HG03442 (cell line): ENCODE measurements around the gene MUC6.

Source experiments
- ATAC-seq: cut with Tn5 transposase; IDR thresholded peaks from one replicate; pipeline ENCODE4 v1.9.1; 2021; ENCODE audit warnings: mild to moderate bottlenecking, moderate library complexity; ENCODE audit not compliant: unreplicated experiment

Gene MUC6, protein sequence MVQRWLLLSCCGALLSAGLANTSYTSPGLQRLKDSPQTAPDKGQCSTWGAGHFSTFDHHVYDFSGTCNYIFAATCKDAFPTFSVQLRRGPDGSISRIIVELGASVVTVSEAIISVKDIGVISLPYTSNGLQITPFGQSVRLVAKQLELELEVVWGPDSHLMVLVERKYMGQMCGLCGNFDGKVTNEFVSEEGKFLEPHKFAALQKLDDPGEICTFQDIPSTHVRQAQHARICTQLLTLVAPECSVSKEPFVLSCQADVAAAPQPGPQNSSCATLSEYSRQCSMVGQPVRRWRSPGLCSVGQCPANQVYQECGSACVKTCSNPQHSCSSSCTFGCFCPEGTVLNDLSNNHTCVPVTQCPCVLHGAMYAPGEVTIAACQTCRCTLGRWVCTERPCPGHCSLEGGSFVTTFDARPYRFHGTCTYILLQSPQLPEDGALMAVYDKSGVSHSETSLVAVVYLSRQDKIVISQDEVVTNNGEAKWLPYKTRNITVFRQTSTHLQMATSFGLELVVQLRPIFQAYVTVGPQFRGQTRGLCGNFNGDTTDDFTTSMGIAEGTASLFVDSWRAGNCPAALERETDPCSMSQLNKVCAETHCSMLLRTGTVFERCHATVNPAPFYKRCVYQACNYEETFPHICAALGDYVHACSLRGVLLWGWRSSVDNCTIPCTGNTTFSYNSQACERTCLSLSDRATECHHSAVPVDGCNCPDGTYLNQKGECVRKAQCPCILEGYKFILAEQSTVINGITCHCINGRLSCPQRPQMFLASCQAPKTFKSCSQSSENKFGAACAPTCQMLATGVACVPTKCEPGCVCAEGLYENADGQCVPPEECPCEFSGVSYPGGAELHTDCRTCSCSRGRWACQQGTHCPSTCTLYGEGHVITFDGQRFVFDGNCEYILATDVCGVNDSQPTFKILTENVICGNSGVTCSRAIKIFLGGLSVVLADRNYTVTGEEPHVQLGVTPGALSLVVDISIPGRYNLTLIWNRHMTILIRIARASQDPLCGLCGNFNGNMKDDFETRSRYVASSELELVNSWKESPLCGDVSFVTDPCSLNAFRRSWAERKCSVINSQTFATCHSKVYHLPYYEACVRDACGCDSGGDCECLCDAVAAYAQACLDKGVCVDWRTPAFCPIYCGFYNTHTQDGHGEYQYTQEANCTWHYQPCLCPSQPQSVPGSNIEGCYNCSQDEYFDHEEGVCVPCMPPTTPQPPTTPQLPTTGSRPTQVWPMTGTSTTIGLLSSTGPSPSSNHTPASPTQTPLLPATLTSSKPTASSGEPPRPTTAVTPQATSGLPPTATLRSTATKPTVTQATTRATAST (N-terminal part only)

DNA sequence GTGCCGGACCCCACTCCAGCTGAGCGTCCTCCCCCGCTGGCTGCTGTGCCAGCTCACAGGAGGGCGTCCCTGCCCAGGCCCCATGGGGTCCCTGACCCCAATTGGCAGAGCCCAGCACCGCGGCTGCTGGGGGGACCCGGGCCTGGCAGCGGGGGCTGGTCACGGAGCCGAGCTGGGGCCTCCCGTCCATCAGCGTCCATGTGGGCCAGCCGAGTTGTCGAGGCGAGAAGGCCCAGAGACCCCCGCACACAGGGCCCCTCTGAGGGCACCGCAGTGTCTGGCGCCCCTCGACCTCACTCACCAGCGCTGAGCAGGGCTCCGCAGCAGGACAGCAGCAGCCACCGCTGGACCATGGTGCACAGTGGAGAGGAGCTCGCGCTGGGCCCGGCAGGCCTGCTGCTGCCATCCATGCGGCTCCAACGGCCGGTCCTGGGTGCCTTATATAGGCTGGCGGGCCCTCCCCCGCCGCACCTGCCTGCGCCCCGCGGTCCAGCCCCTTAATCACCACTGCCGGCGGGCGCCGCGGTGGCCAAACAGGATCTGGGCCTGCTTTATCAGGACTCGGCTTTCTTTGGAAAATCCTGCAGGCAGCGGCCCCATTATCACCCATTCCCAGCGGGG is at the start of gene MUC6:
Gene MUC6, minus strand, starts transcription at position 416 of the 621 bp plus-strand sequence. Its CDS starts 63 bp downstream, at position 353.
- no peak for ATAC-seq

DNA sequence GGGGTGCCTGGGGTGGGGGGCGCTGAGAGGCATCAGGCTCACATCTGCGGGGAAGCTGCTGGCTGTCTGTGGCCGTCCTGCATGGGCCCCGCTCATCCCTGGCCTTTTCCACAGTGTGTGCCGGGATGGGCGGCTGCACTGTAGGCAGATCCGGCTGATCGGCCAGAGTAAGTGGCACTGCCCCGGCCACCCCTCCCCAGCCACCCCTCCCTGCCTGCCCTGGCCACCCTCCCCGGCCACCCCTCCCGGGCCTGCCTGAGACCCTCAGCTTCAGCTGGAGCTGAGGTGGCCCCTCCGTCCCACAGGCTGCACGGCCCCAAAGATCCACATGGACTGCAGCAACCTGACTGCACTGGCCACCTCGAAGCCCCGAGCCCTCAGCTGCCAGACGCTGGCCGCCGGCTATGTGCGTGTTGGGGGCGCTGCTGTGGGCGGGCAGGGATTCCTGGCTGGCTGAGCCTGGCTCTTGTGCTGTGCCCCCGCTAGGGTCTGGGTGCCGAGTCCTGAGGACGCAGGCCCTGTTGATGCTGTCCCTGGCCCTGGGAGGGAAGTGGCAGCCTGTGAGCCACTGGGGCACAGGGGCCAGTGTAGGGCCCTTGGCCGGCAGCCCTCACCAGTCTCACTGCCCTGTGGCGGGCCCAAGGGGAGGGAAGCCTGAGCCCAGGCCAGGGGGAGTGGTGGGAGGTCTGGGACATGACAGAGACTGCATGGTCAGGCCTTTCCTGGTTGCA is 49.1 kb upstream of the MUC6 start:
- ATAC-seq = no peak

DNA sequence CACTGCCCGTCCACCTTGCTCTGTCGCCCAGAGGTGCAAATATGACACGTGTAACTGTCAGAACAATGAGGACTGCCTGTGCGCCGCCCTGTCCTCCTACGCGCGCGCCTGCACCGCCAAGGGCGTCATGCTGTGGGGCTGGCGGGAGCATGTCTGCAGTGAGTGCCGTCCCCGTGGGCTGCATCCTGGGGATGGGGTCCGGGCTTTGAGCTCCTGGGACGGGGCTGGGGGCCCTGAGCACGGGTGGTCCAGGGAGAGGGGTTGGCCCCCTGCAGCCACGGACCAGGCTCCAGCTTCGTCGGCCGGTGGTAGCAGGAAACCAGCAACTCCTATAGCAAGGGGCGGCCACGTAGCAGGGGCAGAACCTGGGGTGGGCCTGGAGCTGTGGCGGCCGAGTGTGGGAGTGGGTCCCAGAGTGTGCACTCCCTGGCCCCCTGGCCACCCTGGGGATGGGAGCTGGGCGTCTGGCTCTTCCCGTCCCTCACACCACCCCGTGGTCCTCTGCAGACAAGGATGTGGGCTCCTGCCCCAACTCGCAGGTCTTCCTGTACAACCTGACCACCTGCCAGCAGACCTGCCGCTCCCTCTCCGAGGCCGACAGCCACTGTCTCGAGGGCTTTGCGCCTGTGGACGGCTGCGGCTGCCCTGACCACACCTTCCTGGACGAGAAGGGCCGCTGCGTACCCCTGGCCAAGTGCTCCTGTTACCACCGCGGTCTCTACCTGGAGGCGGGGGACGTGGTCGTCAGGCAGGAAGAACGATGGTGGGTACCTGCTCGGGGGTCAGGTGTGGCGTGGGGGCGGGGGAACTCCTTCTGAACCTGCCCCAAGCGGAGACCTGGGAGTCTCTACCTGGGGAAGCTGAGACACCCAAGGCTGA is 48.3 kb upstream of the MUC6 start:
- ATAC-seq = no peak

DNA sequence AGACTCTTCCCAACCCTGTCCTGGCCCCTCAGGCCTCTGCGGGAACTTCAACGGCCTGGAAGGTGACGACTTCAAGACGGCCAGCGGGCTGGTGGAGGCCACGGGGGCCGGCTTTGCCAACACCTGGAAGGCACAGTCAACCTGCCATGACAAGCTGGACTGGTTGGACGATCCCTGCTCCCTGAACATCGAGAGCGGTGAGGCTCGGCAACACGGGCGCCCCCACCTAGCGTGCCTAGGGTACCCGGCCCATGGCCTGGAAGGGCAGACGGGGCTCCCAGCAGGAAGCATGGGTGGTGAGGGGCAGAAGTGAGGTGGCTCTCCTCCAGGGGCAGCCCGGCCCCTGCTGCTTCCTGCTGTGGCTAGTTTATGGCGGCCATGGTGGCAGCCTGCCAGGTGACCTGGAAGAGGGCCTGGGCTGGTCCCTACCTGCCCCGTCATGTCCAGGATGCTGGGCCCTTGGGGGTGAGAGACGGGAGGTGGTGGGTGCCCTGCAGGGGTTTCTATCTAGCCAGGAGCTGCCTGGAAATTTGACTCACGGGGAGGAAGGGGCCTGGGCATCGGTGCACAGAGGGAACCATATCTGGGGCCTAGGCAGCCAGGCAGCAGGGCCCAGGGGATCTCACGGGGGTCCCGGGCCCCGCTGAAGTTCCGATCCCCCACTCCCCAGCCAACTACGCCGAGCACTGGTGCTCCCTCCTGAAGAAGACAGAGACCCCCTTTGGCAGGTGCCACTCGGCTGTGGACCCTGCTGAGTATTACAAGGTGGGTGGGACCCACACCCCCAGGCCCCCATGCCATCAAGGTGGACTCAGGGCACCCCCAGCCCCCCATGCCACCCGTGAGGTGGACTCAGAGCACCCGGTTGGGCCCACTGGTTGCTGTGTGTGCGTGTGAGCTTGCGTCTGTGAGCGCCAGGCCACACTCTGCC is 47.4 kb upstream of the MUC6 start:
- no peak for ATAC-seq

DNA sequence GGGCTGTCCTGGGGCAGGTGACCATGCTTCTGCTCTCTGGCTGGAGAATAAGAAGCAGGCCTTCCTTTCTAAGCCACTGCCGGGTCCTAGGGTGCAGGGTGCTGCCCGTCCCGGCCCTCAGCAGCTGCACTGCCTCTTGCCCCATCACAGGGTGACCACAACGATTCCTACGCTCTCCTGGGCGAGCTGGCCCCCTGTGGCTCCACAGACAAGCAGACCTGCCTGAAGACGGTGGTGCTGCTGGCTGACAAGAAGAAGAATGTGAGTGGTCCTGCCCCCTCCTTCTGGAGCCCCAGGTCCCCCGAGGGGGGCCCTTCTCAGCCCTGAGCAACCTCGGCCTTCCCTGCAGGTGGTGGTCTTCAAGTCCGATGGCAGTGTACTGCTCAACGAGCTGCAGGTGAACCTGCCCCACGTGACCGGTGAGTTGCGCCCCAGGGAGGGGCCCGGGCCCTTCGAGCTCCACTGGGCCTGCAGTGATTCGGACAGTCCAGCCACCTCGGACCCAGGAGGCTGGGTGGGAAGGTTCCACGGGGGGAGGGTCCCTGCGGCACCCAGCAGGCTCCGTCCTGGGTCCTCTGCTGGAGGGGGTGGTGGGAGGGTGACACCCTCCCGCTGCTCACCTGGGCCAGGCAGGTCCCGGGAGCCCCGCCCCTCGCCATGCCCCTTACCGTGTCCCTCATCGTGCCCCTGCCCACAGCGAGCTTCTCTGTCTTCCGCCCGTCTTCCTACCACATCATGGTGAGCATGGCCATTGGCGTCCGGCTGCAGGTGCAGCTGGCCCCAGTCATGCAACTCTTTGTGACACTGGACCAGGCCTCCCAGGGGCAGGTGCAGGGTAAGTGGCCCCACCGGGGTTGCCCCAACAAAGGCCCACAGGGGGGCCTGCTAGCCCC is 46.5 kb upstream of the MUC6 start:
- no peak for ATAC-seq

DNA sequence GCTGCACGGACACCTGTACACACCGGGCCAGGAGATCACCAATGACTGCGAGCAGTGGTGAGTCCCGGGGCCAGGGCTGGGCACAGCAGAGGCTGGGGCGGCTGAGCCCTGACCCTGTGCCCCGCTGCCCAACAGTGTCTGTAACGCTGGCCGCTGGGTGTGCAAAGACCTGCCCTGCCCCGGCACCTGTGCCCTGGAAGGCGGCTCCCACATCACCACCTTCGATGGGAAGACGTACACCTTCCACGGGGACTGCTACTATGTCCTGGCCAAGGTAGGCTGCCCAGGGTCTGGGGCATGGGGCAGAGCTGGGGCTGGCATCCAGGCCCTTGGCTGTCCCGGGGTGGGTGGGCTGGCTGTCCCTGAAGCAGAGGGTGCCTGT is 45.8 kb upstream of the MUC6 start:
- no peak for ATAC-seq

DNA sequence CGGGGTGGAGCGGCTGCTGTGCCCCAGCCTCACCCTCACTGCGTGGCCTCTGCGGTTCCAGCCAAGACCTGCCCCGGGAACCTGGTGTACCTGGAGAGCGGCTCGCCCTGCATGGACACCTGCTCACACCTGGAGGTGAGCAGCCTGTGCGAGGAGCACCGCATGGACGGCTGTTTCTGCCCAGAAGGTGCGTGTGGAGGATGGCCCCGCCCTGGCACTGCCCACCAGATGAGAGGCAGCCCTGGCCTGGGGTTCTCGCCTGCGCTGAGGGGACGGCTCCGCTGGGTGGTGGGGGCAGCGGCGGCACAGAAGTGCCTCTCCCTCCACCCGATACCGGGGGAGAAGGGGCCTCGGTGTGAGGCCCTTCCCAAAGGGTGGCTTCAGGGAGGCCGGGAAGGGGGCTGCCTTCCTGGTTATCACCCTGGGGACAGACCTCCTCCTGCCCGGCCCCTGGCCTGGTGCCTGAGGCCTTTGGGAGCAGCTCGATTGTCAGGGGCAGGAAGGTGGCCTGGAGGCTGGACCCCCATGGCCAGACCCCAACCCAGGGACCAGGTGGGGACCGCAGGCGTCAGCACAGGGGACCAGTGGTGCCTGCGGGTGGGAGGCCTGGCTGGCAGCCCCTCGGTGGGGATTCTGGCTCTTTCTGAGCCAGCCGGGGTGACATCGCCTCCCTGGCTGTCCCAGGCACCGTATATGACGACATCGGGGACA is 45.2 kb upstream of the MUC6 start:
- ATAC-seq = no peak

DNA sequence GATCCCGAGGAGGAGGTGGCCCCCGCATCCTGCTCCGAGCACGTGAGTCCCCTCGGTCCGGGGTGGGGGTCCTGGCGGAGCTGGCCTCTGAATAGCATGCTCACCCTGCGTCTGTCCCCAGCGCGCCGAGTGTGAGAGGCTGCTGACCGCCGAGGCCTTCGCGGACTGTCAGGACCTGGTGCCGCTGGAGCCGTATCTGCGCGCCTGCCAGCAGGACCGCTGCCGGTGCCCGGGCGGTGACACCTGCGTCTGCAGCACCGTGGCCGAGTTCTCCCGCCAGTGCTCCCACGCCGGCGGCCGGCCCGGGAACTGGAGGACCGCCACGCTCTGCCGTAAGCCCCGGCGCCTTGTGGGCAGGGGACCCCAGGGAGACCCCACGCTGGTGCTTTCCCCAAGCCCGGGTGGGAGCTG is 41.7 kb upstream of the MUC6 start:
- ATAC-seq = no peak

DNA sequence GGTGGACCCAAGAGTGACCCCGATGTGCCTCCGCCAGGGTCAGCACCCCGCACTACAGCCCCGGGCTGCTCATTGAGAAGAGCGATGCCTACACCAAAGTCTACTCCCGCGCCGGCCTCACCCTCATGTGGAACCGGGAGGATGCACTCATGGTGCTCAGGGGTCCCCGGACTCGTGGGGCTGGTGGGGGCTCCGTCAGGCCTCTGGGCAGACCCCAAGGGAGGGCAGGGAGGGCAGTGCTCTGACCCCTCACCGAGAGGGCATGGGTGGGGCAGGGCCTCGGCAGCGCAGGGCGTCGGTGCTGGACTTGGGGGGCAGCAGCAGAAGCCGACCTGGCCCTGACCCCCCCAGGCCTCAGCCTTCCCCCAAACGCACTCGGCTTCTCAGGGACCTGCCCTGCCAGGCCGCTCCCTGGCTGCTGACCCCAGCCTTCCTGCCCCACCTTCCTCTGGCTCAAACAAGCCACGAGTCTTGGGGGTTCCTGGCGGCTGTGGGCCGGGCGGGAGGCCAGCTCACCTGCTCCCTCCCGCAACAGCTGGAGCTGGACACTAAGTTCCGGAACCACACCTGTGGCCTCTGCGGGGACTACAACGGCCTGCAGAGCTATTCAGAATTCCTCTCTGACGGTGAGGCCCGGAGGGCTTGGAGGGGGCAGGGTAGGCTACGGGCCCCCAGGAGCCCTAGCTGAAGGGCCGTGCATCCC is 41.0 kb upstream of the MUC6 start:
- no peak for ATAC-seq

DNA sequence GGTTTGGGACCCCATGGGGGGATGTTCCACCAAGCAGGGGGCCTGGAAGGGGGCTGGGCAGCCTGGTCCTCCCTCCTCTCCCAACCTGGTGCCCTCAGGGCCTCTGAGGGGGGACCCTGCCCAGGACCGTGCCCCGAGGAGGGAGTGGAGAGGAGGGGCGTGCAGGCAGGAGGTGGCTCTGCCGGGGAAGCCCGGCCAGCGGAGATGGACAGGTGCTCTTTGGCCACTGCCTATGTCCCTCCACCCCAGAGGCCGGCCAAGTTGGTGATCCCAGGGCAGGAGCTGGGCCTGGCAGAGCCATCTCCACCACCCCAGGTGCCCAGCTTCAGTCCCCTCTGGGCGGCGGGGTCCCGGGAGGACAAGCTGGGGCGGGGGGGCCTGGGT is 40.5 kb upstream of the MUC6 start:
- ATAC-seq = no peak

DNA sequence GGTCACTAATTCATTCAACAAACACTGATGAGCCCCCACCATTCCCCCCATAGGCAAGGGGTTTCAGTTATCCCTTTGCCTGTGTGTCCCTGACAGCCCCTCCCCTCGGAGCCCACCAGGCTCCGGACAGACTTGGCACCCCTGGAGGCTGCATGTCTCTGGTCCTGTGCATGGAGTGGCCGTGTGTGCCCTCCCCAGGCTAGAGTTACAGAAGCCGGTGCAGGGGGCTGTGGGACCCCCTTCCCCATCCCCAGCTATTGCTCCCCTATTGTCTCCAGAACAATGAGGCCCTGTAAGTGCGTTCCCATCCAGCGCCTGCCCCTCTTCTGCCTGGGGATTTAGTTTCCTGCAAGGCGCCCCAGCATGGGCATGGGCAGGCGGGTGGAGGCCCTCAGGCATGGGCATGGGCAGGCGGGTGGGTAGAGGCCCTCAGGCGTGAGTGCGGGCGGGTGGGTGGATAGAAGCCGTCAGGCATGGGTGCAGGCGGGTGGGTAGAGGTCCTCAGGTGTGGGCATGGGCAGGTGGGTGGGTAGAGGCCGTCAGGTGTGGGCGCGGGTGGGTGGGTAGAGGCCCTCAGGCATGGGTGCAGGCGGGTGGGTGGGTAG is 39.6 kb upstream of the MUC6 start:
- ATAC-seq = no peak

DNA sequence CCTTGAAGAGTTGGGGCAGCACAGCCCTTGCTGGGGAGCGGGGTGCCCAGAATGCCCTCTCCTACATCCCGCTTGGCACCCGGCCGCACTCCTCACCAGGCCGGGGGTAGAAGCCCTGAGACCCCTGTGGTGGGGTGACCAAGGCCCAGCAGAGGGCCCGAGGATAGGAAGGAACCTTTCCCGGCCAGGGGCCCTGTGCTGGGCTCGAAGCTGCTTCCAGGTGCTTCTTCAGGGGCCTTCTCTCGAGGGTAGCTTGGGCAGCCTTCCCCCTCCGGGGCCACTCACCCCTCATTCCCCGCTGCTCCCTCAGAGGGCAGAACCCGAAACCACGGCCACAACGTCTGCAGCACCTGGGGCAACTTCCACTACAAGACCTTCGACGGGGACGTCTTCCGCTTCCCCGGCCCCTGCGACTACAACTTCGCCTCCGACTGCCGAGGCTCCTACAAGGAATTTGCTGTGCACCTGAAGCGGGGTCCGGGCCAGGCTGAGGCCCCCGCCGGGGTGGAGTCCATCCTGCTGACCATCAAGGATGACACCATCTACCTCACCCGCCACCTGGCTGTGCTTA is 38.9 kb upstream of the MUC6 start:
- no peak for ATAC-seq

DNA sequence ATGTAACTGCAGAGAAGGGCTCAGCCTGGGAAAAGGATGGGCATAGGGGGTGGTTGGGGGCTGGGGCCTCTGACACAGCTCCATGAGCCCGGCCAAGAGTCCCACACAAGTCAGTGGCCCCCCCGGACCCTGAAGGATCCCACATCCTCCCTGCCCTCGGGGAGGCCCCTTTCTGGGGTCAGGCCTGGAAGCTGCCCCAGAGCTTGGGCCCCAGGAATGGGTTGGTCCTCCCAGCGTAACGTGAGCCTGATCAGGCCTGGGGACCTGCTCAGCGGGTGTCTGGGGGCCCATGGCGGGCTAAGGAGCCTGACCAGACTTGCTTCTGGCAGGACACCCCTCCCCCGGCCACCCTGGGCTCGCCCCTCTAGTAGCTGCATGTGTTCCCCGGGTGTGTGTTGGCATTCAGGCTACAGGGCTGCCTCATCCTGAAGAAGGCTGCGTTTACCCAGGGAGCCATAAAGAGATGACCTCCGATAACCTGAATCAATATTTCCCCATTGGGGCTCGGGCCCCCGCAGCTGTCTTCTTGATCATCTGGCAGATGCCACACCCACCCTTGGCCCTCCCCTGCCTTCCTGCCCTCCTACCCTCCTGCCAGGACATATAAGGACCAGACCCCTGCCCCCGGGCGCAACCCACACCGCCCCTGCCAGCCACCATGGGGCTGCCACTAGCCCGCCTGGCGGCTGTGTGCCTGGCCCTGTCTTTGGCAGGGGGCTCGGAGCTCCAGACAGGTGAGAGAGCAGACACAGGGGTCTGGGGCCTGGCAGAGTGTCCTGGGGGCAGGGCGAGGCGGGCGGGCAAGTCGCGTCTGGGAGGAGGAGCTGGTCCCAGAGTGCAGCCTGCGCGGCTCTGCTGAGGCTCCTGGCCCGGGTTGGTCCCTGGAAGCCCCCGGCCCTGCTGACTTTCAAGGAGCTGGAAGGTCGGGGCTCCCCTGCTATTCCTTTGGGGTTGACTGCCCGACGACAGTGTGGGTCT is 38.0 kb upstream of the MUC6 start, which contains the start of gene MUC2:
Gene MUC2, plus strand, starts transcription at position 631 of the 978 bp plus-strand sequence.
- ATAC-seq = no peak

DNA sequence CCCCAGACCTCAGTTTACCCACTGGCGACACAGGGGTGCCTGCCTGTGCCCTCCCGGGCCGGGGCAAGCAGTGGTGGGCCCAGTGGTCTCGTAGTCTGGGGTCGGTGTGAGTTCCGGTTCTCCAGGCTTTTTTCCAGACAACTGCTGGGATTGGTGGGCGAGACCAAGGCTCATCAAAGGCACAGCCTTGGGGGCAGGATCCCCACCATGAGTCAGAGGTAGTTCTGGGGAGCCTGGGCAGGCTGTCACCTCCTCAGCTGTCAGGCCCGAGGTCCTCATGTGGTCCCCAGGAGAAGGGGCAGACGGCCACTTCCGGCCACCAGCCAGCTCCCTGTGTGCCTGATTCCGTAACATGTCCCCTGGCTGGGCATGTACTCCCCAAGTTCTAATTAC is 37.3 kb upstream of the MUC6 start:
- ATAC-seq = no peak
